Stomach smooth muscle (tissue), 2 donors: Measurements from ENCODE around the gene BEST4.
A peak's percentile ranks its signal among the peaks of the same experiment; 100 is the strongest.
"Not testable (repeated sequence)": the region's sequence is repeated elsewhere in the genome, so short reads cannot be mapped to it uniquely, and the experiment has no call there.

Experiments
- H3K27ac ChIP-seq: one replicate; pipeline ENCODE4 v1.7.0; 2013; ENCODE audit warnings: mild to moderate bottlenecking, low read length, inconsistent platforms
- H3K27me3 ChIP-seq, 2 donors: one replicate each; pipeline ENCODE4 v1.7.0; 2013; ENCODE audit warnings: low read length in 2 of 2; ENCODE audit not compliant: insufficient read depth in 2 of 2, control insufficient read depth in 1 of 2
- H3K36me3 ChIP-seq, 2 donors: one replicate each; pipeline ENCODE4 v1.7.0; 2013; ENCODE audit warnings: low read length in 2 of 2; ENCODE audit not compliant: control insufficient read depth in 2 of 2, insufficient read depth in 2 of 2
- H3K4me1 ChIP-seq: one replicate; pipeline ENCODE4 v1.7.0; 2013; ENCODE audit warnings: low read length; ENCODE audit not compliant: control insufficient read depth, insufficient read depth
- H3K4me3 ChIP-seq, 2 donors: one replicate each; pipeline ENCODE4 v1.7.0; 2013; ENCODE audit warnings: low read length in 2 of 2
- H3K9ac ChIP-seq, 2 donors: one replicate each; pipeline ENCODE4 v1.7.0; 2013; ENCODE audit warnings: low read length in 2 of 2, mild to moderate bottlenecking in 1 of 2
- H3K9me3 ChIP-seq, 2 donors: one replicate each; pipeline ENCODE4 v1.7.0; 2013; ENCODE audit warnings: low read length in 2 of 2; ENCODE audit not compliant: control insufficient read depth in 2 of 2
- donor health status: healthy.
- donor health status: Pancreatic carcinoma.

Gene BEST4

GRCh38 chr1:44799770-44800584 lies 12.0 kb upstream of the BEST4 start, which contains the start of gene PLK3:
Gene PLK3 (plus strand): TSS chr1:44800377. CDS start chr1:44800464, 87 bp downstream.
- Histone ChIP-seq H3K9me3 (no peaks in the 10 kb centered on the region), H3K4me1 (peaks cover 28% of the 10 kb centered on the region), H3K4me3 (peak within 1 kb of the TSS; percentile 63 to 82), H3K36me3 (peaks cover 7 to 11% of the 10 kb centered on the region in 2 donors), H3K9ac (peak within 1 kb of the TSS; percentile 73 to 81), H3K27me3 (no peaks in the 10 kb centered on the region), H3K27ac (peak within 1 kb of the TSS; percentile 82)

GRCh38 chr1:44798481-44799365 lies 10.8 kb upstream of the BEST4 start:
- Histone ChIP-seq H3K9ac (peak overlapping the region; percentile 29 to 81), H3K27ac (no peak overlapping the region), H3K36me3 (peaks cover 6% of the 10 kb centered on the region in 2 donors), H3K9me3 (no peaks in the 10 kb centered on the region), H3K27me3 (no peaks in the 10 kb centered on the region), H3K4me1 (peaks cover 23% of the 10 kb centered on the region), H3K4me3 (no peak overlapping the region)

- H3K9ac ChIP-seq, H3K4me3 ChIP-seq, H3K36me3 ChIP-seq, H3K9me3 ChIP-seq, H3K27ac ChIP-seq, H3K27me3 ChIP-seq: not testable (repeated sequence)
- peaks cover 21% of the 10 kb centered on the region for H3K4me1 ChIP-seq
Measured at GRCh38 chr1:44797886-44798285, 9.9 kb upstream of the BEST4 start.

- Histone ChIP-seq H3K36me3 (no peaks in the 10 kb centered on the region), H3K27ac (no peak overlapping the region)
Measured at GRCh38 chr1:44792736-44793502, 4.9 kb upstream of the BEST4 start.

GRCh38 chr1:44790968-44791801 lies 3.2 kb upstream of the BEST4 start:
- H3K27ac ChIP-seq, result no peak overlapping the region
- no peak overlapping the region for H3K4me3 ChIP-seq
- H3K9me3 ChIP-seq, result no peaks in the 10 kb centered on the region
- peaks cover 7% of the 10 kb centered on the region for H3K4me1 ChIP-seq
- H3K27me3 ChIP-seq, result no peaks in the 10 kb centered on the region
- H3K9ac ChIP-seq, result no peak overlapping the region
- no peaks in the 10 kb centered on the region for H3K36me3 ChIP-seq

More at GRCh38 chr1:44792736-44793502, 4.9 kb upstream of the BEST4 start:
- Histone ChIP-seq H3K9ac (no peak overlapping the region), H3K4me1 (no peaks in the 10 kb centered on the region), H3K4me3 (no peak overlapping the region), H3K27me3 (no peaks in the 10 kb centered on the region), H3K9me3 (no peaks in the 10 kb centered on the region)

GRCh38 chr1:44787506-44787905 lies 464 bp downstream of the BEST4 start:
- H3K4me1 ChIP-seq, result peaks cover 32% of the 10 kb centered on the region
- H3K4me3 ChIP-seq, result no peak overlapping the region
- H3K9me3 ChIP-seq, result no peaks in the 10 kb centered on the region
- no peaks in the 10 kb centered on the region for H3K27me3 ChIP-seq
- H3K36me3 ChIP-seq, result no peaks in the 10 kb centered on the region
- no peak overlapping the region for H3K9ac ChIP-seq
- no peak overlapping the region for H3K27ac ChIP-seq

- H3K4me1 ChIP-seq, result peaks cover 32% of the 10 kb centered on the region
- H3K27me3 ChIP-seq, result no peaks in the 10 kb centered on the region
- peak overlapping the region in 1 of 2 donors; percentile 75 for H3K4me3 ChIP-seq
- H3K27ac ChIP-seq, result peak overlapping the region; percentile 31
- no peaks in the 10 kb centered on the region for H3K36me3 ChIP-seq
- no peaks in the 10 kb centered on the region for H3K9me3 ChIP-seq
- peak overlapping the region in 1 of 2 donors; percentile 72 for H3K9ac ChIP-seq
Measured at GRCh38 chr1:44786841-44787426, 1.0 kb downstream of the BEST4 start.

GRCh38 chr1:44786138-44786840 lies 1.7 kb downstream of the BEST4 start:
- Histone ChIP-seq H3K27ac (peak overlapping the region; percentile 31), H3K9ac (peak overlapping the region; percentile 35 to 72), H3K27me3 (no peaks in the 10 kb centered on the region), H3K4me3 (peak overlapping the region; percentile 62 to 75), H3K36me3 (no peaks in the 10 kb centered on the region), H3K4me1 (peaks cover 32% of the 10 kb centered on the region), H3K9me3 (no peaks in the 10 kb centered on the region)

- Histone ChIP-seq H3K9me3 (no peaks in the 10 kb centered on the region), H3K27ac (no peak overlapping the region), H3K36me3 (peaks cover 0 to 4% of the 10 kb centered on the region in 2 donors), H3K4me3 (peak overlapping the region; percentile 62 to 75), H3K27me3 (no peaks in the 10 kb centered on the region), H3K4me1 (peaks cover 32% of the 10 kb centered on the region), H3K9ac (peak overlapping the region; percentile 35 to 72)
Measured at GRCh38 chr1:44785501-44786137, 2.4 kb downstream of the BEST4 start.
